GM12878 (cell line): ENCODE measurements around the gene ANKRD44. TPM values are rescaled to one million over a fixed set of nuclear protein-coding genes. Genes with fewer than 3 reads are reported as not detected.
A peak's percentile ranks its signal among the peaks of the same experiment; 100 is the strongest.

Experiments
- ATAC-seq: fragments of 200-7000 bp; cut with Tn5 transposase; 3 replicates; pipeline ENCODE4 v1.9.1; 2020; ENCODE audit warnings: mild to moderate bottlenecking, moderate library complexity
- BruUV-seq: library from RNA; stranded (reverse); fragments of 400-500 nt; replicated peaks from 2 replicates; lab custom pipeline; 2021; lab: Mats Ljungman, UMichigan
- CTCF ChIA-PET: fragments of 300-600 bp; sonication (Branson Sonifier 250); formaldehyde crosslinking; extraction: SDS; loops from one replicate; lab custom pipeline; 2021; ENCODE audit warnings: inconsistent platforms; lab: Yijun Ruan, JAX
- POLR2A ChIA-PET: fragments of 350-600 bp; formaldehyde crosslinking; extraction: SDS; loops from one replicate; lab custom pipeline; 2021; ENCODE audit warnings: inconsistent platforms; lab: Charles Lee
- RAD21 ChIA-PET: fragments of 300-600 bp; sonication (Branson Sonifier 250); formaldehyde crosslinking; loops from one replicate; lab custom pipeline; 2023; ENCODE audit warnings: antibody characterized with exemption; ENCODE audit not compliant: unreplicated experiment; lab: Charles Lee
- SMC1A ChIA-PET: fragments of 300-600 bp; sonication (Branson Sonifier 250); formaldehyde crosslinking; loops from one replicate; lab custom pipeline; 2023; ENCODE audit not compliant: unreplicated experiment, uncharacterized antibody; lab: Charles Lee
- DNase-seq: peaks from one replicate; pipeline ENCODE4 v3.0.0-alpha.2; 2011; ENCODE audit warnings: low read depth, low spot score
- FAIRE-seq: peaks from 3 replicates; lab custom pipeline; 2011; peaks lifted over from hg19 to GRCh38; lab: Jason Lieb, UNC
- H2AFZ ChIP-seq: 2 replicates; pipeline ENCODE4 v1.6.0; 2011; ENCODE audit warnings: low read depth, low read length, control low read depth; ENCODE audit not compliant: control insufficient read depth
- H3K27ac ChIP-seq: 2 replicates; pipeline ENCODE4 v1.5.1; 2011; ENCODE audit warnings: control low read depth; ENCODE audit not compliant: control insufficient read depth, insufficient read depth
- H3K27me3 ChIP-seq, 2 experiments: replicated peaks in 1 of 2; 2 replicates each; pipeline versions ENCODE4 v1.6.0 to v1.6.1; 2011; ENCODE audit warnings: low read length in 1 of 2; ENCODE audit not compliant: control insufficient read depth in 2 of 2, insufficient read depth in 2 of 2
- H3K36me3 ChIP-seq, 2 experiments: 2 replicates each; pipeline ENCODE4 v1.5.1; 2011; ENCODE audit warnings: low read length in 1 of 2; ENCODE audit not compliant: control insufficient read depth in 2 of 2, insufficient read depth in 2 of 2
- H3K4me1 ChIP-seq: 2 replicates; pipeline ENCODE4 v1.6.1; 2011; ENCODE audit warnings: mild to moderate bottlenecking, low read length, moderate library complexity, mixed read lengths; ENCODE audit not compliant: control insufficient read depth, insufficient read depth
- H3K4me2 ChIP-seq: 2 replicates; pipeline ENCODE4 v1.6.0; 2011; ENCODE audit warnings: control low read depth; ENCODE audit not compliant: control insufficient read depth, insufficient read depth
- H3K4me3 ChIP-seq: fragments of 200-600 bp; sonication (generic); 2 replicates; pipeline ENCODE4 v1.5.1; 2016
- H3K79me2 ChIP-seq: 2 replicates; pipeline ENCODE4 v1.6.0; 2011; ENCODE audit warnings: low read length; ENCODE audit not compliant: control insufficient read depth, insufficient read depth
- H3K9ac ChIP-seq: 2 replicates; pipeline ENCODE4 v1.8.0; 2011; ENCODE audit warnings: low read length, control low read depth, mixed read lengths; ENCODE audit not compliant: control insufficient read depth, insufficient read depth
- H3K9me3 ChIP-seq: replicated peaks from 3 replicates; pipeline ENCODE4 v1.5.1; 2011; ENCODE audit warnings: mild to moderate bottlenecking, low read length; ENCODE audit not compliant: control insufficient read depth, insufficient read depth
- H4K20me1 ChIP-seq: 2 replicates; pipeline ENCODE4 v1.6.0; 2011; ENCODE audit not compliant: control insufficient read depth, insufficient read depth
- BHLHE40 ChIP-seq, 2 experiments: fragments of 450-650 bp in 1 of 2; IDR thresholded peaks; 2 replicates each; pipeline ENCODE4 v1.6.1; 2011 to 2017; ENCODE audit warnings: low read depth in 2 of 2, borderline replicate concordance in 1 of 2, improper control_type of control experiment in 1 of 2, low read length in 1 of 2, mild to moderate bottlenecking in 1 of 2
- CBFB ChIP-seq: IDR thresholded peaks from 2 replicates; pipeline ENCODE4 v1.6.1; 2016; ENCODE audit warnings: antibody characterized with exemption, low read depth
- FOXK2 ChIP-seq: fragments of 450-650 bp; IDR thresholded peaks from 2 replicates; pipeline ENCODE4 v1.6.1; 2017; ENCODE audit warnings: mild to moderate bottlenecking, moderate library complexity
- IKZF2 ChIP-seq, 2 experiments: fragments of 450-650 bp; IDR thresholded peaks; 2 replicates each; pipeline ENCODE4 v1.6.1; 2017; ENCODE audit warnings: mild to moderate bottlenecking in 2 of 2, moderate library complexity in 2 of 2
- IRF4 ChIP-seq: IDR thresholded peaks from 2 replicates; pipeline ENCODE4 v1.6.1; 2011; ENCODE audit warnings: low read depth, low read length
- MEF2B ChIP-seq: fragments of 450-650 bp; IDR thresholded peaks from 2 replicates; pipeline ENCODE4 v1.6.1; 2018; ENCODE audit warnings: mild to moderate bottlenecking, moderate library complexity; ENCODE audit not compliant: partially characterized antibody, poor library complexity, severe bottlenecking
- NBN ChIP-seq: fragments of 450-650 bp; IDR thresholded peaks from 2 replicates; pipeline ENCODE4 v1.6.1; 2016
- SPI1 ChIP-seq: IDR thresholded peaks from 2 replicates; pipeline ENCODE4 v1.6.1; 2011; ENCODE audit warnings: low read depth, mild to moderate bottlenecking, low read length, moderate library complexity, borderline replicate concordance; ENCODE audit not compliant: insufficient read depth
- WGBS: methylation state at CpG from one replicate; pipeline ENCODE4 v1.1.6; 2016; ENCODE audit warnings: low lambda C conversion rate; ENCODE audit not compliant: insufficient replicate concordance, insufficient coverage; ENCODE audit errors: missing lambda C conversion rate; 5-methylcytosine and 5-hydroxymethylcytosine counted together
- in situ Hi-C: fragments of 300-500 bp; cut with MboI; formaldehyde crosslinking; loops from 9 replicates; pipeline ENCODE4 v1.14.3; 2018; ENCODE audit warnings: mixed read lengths
- intact Hi-C: fragments of 100-400 bp; cut with micrococcal nuclease; formaldehyde crosslinking; loops from one replicate; pipeline ENCODE4 v1.14.2; 2022; ENCODE audit not compliant: unreplicated experiment
- polyA plus RNA-seq, 11 experiments: library from polyadenylated mRNA; depleted of rRNA in 4 of 11; unstranded in 6 of 11; stranded (reverse) in 5 of 11; fragments of >200 nt; fragmentation: Nextera tagmentation in 4 of 11; fragmentation: Illumina TruSeq in 1 of 11; extraction: Ambion mirVana in 4 of 11; extraction: Trizol in 1 of 11; gene quantifications; 1 replicate in 1 of 11; 2 replicates in 10 of 11; pipeline versions ENCODE4 v1.2.1 to v1.2.3, GENCODE V29; 2011 to 2016; ENCODE audit warnings: inconsistent platforms in 2 of 11, missing spikeins in 2 of 11, low read depth in 1 of 11
- total RNA-seq, 4 experiments: library from RNA; depleted of rRNA in 3 of 4; stranded (reverse); fragments of >200 nt in 3 of 4; fragmentation: Illumina TruSeq in 1 of 4; extraction: Trizol in 1 of 4; gene quantifications; 2 replicates each; pipeline versions ENCODE4 v1.2.1 to v1.2.3, GENCODE V29; 2013 to 2021
- TF ChIP-seq, protein P1 (sequence below): fragments of 450-650 bp; IDR thresholded peaks from 2 replicates; pipeline ENCODE4 v1.6.1; 2017; ENCODE audit warnings: low read depth, mild to moderate bottlenecking, moderate library complexity

The ANKRD44 gene
- total and polyA plus RNA-seq, 10 of the 15 experiments (the other 5 are each of a cell fraction or from before 2014, with no cell fraction given), result 19.1 to 99.1 (median 59.6) TPM

DNA sequence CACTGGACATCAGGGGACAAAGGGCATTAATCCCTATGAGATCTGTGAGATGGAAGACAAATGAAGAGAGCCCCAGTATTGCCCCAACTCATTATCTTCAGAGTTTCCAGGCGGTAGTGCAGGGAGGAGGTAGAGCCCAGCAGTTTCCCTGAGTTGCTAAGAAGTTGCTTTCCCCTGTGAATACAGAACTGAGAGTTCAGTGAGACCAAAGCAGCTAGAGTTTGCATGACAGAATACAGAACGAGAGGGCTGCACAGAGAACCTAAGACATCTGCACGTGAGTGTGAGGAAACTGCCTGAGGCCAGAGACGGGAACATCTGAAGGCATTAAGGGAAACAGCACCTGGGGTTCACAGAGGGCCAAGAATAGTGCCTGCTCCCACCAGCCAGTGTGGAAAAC is 366.0 kb downstream of the ANKRD44 start:
- H3K36me3 ChIP-seq, result no peaks in the 10 kb centered on the region; a peak in 1 of 4 replicates
- H4K20me1 ChIP-seq, result no peaks in the 10 kb centered on the region
- SMC1A ChIA-PET, result interaction anchor here (1.2 kb wide), 1 partner anchor 147 kb away, joined by 3 read pairs; no protein-coding TSS in a partner anchor
- POLR2A ChIA-PET, result no interaction called here
- RAD21 ChIA-PET, result interaction anchor here (0.8 kb wide), 1 partner anchor 20 kb away, joined by 3 read pairs; no protein-coding TSS in a partner anchor
- H3K27me3 ChIP-seq, result no peaks in the 10 kb centered on the region
- 14% methylated on average over 4 of the region's 4 CpGs for WGBS
- H3K4me2 ChIP-seq, result peak overlapping the region; percentile 31; the same call in 1 of the 2 replicates
- in situ Hi-C loops, result no loop called here
- no peaks in the 10 kb centered on the region for H3K79me2 ChIP-seq
- FAIRE-seq (peak; percentile 23), ATAC-seq (peak; percentile 93), DNase-seq (no peak)
- TF ChIP-seq MEF2B (peak; percentile 30), SPI1 (peak; percentile 62; the same call in 1 of the 2 replicates), FOXK2 (no peak), IRF4 (0 out of 2 replicates have a peak, but pooled peaks have one; percentile 38), NBN (0 out of 2 replicates have a peak, but pooled peaks have one; percentile 44), CBFB (no peak), BHLHE40 (IDR thresholded peaks at IDR 0.05; ENCODE audit: borderline replicate concordance in 1 of 2, low read depth in 2 of 2, low read length in 1 of 2) (peak; percentile 93 to 94), IKZF2 (IDR thresholded peaks at IDR 0.05) (peak in 1 of 2 experiments; percentile 24; a peak in 1 of 4 replicates)
- TF ChIP-seq, protein P1, sequence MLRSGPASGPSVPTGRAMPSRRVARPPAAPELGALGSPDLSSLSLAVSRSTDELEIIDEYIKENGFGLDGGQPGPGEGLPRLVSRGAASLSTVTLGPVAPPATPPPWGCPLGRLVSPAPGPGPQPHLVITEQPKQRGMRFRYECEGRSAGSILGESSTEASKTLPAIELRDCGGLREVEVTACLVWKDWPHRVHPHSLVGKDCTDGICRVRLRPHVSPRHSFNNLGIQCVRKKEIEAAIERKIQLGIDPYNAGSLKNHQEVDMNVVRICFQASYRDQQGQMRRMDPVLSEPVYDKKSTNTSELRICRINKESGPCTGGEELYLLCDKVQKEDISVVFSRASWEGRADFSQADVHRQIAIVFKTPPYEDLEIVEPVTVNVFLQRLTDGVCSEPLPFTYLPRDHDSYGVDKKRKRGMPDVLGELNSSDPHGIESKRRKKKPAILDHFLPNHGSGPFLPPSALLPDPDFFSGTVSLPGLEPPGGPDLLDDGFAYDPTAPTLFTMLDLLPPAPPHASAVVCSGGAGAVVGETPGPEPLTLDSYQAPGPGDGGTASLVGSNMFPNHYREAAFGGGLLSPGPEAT, result 0 out of 2 replicates have a peak, but pooled peaks have one; percentile 36
- no peak overlapping the region for H3K4me3 ChIP-seq
- H3K27ac ChIP-seq, result no peak overlapping the region
- no TSS peak for BruUV-seq
- CTCF ChIA-PET, result interaction anchor here (0.9 kb wide), 1 partner anchor 17 kb away, joined by 3 read pairs; no protein-coding TSS in a partner anchor
- H2AFZ ChIP-seq, result peak overlapping the region; percentile 38
- H3K9ac ChIP-seq, result no peak overlapping the region
- H3K9me3 ChIP-seq, result no peaks in the 10 kb centered on the region
- intact Hi-C loops, result no loop called here
- H3K4me1 ChIP-seq, result no peaks in the 10 kb centered on the region; the same call in 1 of the 2 replicates
